Fibroblast of pulmonary artery (primary cell): ENCODE measurements around the gene JAK3.

Source experiments
- DNase-seq: peaks from one replicate; pipeline ENCODE4 v3.0.0-alpha.2; 2010; ENCODE audit warnings: low read depth
- H3K4me3 ChIP-seq: replicated peaks from 2 replicates; pipeline ENCODE4 v1.5.1; 2011; ENCODE audit warnings: low read depth, mild to moderate bottlenecking, control low read depth, low read length, moderate library complexity
- TF ChIP-seq, protein P1 (sequence below): IDR thresholded peaks from 2 replicates; pipeline ENCODE4 v1.5.1; 2011; ENCODE audit warnings: mild to moderate bottlenecking, control low read depth, low read length, inconsistent platforms; ENCODE audit errors: missing control alignments

JAK3 gene

DNA sequence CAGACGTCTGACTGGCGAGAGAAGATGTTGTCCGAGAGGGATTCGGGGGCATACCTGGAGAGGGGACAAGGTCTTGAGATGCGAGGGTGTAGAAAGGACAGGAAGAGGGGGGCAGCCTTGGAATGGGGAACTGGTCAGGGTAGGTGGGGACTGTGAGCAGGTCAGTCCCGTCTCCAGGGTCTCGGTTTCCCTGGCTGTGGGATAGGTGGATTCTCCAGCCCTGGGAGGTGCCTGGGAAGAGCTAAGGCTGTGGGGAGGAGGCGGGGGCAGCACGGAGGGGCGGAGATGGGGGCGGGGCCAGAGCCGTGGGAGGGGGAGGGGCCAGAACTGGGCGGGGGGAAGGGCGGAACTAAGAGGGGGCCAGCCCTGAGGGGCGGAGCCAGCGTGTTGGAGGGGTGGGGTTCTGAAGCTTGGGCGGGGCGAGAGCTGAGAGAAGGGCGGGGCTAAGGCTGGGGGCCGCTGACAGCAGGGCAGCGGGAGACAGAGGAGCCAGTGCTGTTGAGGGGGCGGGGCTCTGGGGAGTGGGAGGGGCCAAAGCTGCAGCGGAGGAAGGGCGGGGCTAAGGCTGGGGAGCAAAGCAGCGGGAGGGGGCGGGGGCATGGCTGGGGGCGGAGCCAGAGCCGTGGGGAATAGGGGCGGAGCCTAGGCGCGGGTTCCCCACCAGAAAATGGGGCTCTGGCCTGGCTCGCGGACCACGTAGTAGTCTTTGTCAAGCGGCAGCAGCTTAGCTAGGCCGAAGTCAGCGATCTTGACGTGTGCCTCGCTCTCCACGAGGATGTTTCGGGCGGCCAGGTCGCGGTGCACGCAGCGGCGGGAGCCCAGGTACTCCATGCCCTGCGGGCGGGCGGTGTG lies 17.0 kb downstream of the JAK3 start:
- TF ChIP-seq, protein P1, sequence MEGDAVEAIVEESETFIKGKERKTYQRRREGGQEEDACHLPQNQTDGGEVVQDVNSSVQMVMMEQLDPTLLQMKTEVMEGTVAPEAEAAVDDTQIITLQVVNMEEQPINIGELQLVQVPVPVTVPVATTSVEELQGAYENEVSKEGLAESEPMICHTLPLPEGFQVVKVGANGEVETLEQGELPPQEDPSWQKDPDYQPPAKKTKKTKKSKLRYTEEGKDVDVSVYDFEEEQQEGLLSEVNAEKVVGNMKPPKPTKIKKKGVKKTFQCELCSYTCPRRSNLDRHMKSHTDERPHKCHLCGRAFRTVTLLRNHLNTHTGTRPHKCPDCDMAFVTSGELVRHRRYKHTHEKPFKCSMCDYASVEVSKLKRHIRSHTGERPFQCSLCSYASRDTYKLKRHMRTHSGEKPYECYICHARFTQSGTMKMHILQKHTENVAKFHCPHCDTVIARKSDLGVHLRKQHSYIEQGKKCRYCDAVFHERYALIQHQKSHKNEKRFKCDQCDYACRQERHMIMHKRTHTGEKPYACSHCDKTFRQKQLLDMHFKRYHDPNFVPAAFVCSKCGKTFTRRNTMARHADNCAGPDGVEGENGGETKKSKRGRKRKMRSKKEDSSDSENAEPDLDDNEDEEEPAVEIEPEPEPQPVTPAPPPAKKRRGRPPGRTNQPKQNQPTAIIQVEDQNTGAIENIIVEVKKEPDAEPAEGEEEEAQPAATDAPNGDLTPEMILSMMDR, result no peak
- H3K4me3 ChIP-seq, result peak overlapping the region; percentile 10
- DNase-seq, result peak; percentile 76

DNA sequence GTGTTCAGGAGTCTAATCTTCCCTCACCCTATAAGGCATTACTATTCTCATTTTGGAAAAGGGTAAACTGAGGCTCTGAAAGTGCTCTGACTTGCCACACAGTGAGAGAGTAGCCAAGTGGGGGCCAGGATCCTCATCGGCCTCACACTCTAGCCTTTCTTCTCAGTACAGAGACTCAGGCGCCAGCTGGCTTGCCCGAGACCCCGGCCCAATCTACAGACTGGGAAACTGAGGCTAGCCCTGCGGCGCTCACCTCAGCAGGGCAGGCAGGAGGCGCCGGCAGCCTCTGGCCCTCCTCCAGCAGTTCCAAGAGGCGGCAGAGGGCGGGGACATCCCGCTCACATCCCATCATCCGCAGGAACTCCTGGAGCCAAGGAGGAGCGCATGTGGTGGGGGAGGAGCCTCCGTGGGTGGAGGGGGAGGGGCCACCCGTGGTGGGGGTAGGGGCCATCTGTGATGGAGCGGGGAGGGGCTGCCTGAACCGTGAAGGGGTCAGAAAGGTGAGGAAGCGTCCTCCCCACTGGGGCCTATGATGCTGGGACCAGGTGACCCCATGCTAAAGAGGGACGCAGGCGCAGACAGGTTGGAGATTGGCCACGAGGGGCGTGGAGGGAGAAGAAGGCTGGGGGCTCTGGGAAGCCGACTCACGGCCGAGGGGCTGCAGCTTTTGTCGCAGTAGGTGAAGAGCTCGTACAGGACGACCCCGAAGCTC lies 17.8 kb downstream of the JAK3 start:
- TF ChIP-seq, protein P1, result no peak
- peak; percentile 29 for DNase-seq
- peak overlapping the region; percentile 5 for H3K4me3 ChIP-seq

DNA sequence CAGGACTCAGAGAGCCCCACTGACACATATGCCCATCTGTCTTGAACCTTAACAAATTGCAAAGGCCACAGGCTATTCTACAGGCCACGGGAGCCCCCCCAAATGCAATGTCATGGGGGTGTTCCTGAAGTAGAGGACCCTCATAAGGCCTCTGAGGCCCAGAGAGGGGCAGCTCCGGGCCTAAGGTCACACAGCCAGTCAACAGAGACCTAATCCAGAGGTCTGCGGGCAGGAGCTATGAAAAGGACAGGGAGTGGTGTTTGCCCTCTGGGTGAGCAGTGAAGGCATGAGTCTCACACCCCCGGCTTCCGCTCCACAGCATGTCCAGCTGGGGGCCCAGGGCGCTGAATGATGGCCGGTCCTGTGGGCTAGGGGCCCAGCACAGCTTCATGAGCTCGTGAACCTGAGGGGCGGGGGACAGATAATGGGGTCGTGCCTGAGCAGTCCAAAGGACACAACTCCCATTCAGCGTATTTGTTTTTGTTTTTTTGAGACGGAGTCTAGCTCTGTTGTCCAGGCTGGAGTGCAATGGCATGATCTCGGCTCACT lies 21.2 kb downstream of the JAK3 start:
- no peak for DNase-seq
- TF ChIP-seq, protein P1, result no peak
- no peak overlapping the region for H3K4me3 ChIP-seq

DNA sequence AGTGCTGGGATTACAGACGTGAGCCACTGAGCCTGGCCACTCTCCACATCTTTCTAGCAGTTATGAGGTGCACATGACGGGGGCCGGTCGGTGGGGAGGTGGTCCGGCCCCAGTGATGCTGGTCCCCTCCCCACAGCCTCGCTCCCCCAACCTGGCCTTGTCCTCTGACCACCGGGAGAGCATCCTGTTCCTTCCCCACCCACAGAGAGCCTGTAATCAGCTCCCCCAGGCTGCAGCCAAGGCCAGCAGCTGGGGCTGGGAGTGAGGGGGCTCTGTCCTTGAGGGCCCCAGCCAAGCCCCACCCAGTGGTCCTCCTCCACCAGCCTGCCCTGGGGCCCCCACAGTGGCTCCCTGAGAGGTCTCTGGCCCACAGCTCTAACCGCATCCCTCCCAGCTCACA lies 23.4 kb downstream of the JAK3 start:
- no peak overlapping the region for H3K4me3 ChIP-seq
- no peak for DNase-seq
- TF ChIP-seq, protein P1, result no peak

DNA sequence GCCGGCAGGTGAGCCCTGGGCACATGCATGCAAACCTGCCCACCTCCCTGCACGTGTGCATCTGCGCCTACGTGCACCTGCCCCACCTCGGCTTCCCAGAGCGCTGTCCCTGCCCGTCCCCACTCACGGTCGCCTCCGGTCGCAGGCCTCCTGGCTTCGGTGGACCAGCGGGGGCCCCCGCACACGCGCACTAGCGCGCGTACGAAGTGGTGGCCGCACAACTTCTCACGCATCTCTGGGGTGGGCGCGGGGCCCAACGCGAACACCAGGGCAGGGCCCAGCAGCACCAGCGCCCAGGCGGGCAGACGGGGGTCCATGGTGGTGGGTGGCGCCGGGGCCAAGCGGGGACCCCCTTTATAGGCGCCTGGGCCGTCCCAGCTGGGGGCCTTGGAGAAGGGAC lies 26.6 kb downstream of the JAK3 start, which contains the start of gene INSL3:
Gene INSL3, minus strand, starts transcription at position 330 of the 400 bp plus-strand sequence. Its CDS starts 13 bp downstream, at position 317.
- no peak for DNase-seq
- no peak within 1 kb of the TSS for H3K4me3 ChIP-seq
- TF ChIP-seq, protein P1, result no peak

DNA sequence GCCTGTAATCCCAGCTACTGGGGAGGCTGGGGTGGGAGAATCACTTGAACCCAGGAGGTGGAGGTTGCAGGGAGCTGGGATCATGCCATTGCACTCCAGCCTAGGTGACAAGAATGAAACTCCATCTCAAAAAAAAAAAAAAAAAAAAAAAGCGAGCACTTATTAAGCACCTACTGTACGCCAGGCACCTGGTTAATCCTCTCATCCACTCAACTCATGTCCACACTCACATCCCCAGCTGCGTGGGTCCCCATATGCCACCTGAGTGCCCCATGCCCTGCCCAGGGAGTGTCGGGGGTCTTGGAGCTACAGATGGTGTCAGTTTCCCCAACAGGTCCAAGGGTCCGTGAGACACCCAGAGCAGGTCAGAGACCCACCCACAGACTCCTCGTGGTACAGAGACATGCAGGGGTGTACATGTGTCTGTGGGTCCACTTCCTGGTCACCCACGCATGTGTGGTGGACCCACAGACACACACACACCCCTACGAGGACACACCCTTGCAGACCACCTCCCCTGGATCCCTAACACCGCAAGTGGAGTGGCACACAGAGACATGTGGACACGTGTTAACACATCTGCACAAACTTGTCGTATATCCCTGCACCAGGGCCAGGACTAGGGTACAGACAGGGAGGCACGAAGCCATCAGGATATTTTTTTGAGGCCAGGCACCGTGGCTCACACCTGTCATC lies 30.0 kb downstream of the JAK3 start:
- no peak overlapping the region for H3K4me3 ChIP-seq
- DNase-seq, result no peak
- TF ChIP-seq, protein P1, result no peak
